ENCODE results near the gene PCSK6.

- TF ChIP-seq CTCF (IDR thresholded peaks at IDR 0.05; ENCODE audit: insufficient read depth, low read length, poor library complexity, severe bottlenecking) (no peak), EZH2phosphoT487 (conservative IDR thresholded peaks at IDR 0.05; ENCODE audit: low read length) (no peak)
These were observed 175.0 kb downstream of the PCSK6 start for GRCh38 chr15:101314336-101315125.
